ENCODE measurements around the gene GGA2.

GRCh38 chr16:23452221-23452571, 58.1 kb downstream of the GGA2 start:
- TF ChIP-seq CTCF (IDR thresholded peaks at IDR 0.05) (no peak), POLR2A (IDR thresholded peaks at IDR 0.05) (no peak), POLR2AphosphoS5 (IDR thresholded peaks at IDR 0.05) (no peak), EP300 (IDR thresholded peaks at IDR 0.05) (no peak)

Measured in suprapubic skin (tissue), 4 donors.